ENCODE results near the gene PDIK1L. TPM values are rescaled to one million over a fixed set of nuclear protein-coding genes. Genes with fewer than 3 reads are reported as not detected.
A peak's percentile ranks its signal among the peaks of the same experiment; 100 is the strongest.

The PDIK1L gene
- total and polyA plus RNA-seq, 9 of the 15 experiments (the other 6 are each of a cell fraction or from before 2014, with no cell fraction given): 12.8 to 30.2 (median 21.5) TPM

- TF ChIP-seq, protein P1, sequence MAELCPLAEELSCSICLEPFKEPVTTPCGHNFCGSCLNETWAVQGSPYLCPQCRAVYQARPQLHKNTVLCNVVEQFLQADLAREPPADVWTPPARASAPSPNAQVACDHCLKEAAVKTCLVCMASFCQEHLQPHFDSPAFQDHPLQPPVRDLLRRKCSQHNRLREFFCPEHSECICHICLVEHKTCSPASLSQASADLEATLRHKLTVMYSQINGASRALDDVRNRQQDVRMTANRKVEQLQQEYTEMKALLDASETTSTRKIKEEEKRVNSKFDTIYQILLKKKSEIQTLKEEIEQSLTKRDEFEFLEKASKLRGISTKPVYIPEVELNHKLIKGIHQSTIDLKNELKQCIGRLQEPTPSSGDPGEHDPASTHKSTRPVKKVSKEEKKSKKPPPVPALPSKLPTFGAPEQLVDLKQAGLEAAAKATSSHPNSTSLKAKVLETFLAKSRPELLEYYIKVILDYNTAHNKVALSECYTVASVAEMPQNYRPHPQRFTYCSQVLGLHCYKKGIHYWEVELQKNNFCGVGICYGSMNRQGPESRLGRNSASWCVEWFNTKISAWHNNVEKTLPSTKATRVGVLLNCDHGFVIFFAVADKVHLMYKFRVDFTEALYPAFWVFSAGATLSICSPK (IDR thresholded peaks at IDR 0.05; ENCODE audit: borderline replicate concordance): no peak
- TF ChIP-seq PTTG1 (tag; IDR thresholded peaks at IDR 0.05; ENCODE audit: low read depth): peak; percentile 83
- no peak for TF ChIP-seq NR4A1 (CRISPR knock-in tag; IDR thresholded peaks at IDR 0.05)
- TF ChIP-seq NR4A1 (tag; IDR thresholded peaks at IDR 0.05): peak; percentile 91
- no peak for TF ChIP-seq SIN3B (IDR thresholded peaks at IDR 0.05; ENCODE audit: low read depth)
- no peak for TF ChIP-seq BHLHE40 (IDR thresholded peaks at IDR 0.05; ENCODE audit: low read length)
- no peak for TF ChIP-seq MBD1 (CRISPR knock-in tag; IDR thresholded peaks at IDR 0.05)
- TF ChIP-seq, protein P2, sequence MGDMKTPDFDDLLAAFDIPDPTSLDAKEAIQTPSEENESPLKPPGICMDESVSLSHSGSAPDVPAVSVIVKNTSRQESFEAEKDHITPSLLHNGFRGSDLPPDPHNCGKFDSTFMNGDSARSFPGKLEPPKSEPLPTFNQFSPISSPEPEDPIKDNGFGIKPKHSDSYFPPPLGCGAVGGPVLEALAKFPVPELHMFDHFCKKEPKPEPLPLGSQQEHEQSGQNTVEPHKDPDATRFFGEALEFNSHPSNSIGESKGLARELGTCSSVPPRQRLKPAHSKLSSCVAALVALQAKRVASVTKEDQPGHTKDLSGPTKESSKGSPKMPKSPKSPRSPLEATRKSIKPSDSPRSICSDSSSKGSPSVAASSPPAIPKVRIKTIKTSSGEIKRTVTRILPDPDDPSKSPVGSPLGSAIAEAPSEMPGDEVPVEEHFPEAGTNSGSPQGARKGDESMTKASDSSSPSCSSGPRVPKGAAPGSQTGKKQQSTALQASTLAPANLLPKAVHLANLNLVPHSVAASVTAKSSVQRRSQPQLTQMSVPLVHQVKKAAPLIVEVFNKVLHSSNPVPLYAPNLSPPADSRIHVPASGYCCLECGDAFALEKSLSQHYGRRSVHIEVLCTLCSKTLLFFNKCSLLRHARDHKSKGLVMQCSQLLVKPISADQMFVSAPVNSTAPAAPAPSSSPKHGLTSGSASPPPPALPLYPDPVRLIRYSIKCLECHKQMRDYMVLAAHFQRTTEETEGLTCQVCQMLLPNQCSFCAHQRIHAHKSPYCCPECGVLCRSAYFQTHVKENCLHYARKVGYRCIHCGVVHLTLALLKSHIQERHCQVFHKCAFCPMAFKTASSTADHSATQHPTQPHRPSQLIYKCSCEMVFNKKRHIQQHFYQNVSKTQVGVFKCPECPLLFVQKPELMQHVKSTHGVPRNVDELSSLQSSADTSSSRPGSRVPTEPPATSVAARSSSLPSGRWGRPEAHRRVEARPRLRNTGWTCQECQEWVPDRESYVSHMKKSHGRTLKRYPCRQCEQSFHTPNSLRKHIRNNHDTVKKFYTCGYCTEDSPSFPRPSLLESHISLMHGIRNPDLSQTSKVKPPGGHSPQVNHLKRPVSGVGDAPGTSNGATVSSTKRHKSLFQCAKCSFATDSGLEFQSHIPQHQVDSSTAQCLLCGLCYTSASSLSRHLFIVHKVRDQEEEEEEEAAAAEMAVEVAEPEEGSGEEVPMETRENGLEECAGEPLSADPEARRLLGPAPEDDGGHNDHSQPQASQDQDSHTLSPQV (IDR thresholded peaks at IDR 0.05): peak; percentile 92
- no peak for TF ChIP-seq CCNT2 (IDR thresholded peaks at IDR 0.05; ENCODE audit: borderline replicate concordance, extremely low read depth, insufficient read length, low read depth, low read length)
- no peak for TF ChIP-seq SMARCA5 (IDR thresholded peaks at IDR 0.05)
- no peak for TF ChIP-seq ZHX1 (conservative IDR thresholded peaks at IDR 0.05; ENCODE audit: low read length)
- no peak for TF ChIP-seq ZNF174 (CRISPR knock-in tag; IDR thresholded peaks at IDR 0.05)
- no peak for TF ChIP-seq ZNF263 (CRISPR knock-in tag; IDR thresholded peaks at IDR 0.05; ENCODE audit: borderline replicate concordance)
- TF ChIP-seq L3MBTL2 (IDR thresholded peaks at IDR 0.05): no peak
- TF ChIP-seq ZKSCAN8 (CRISPR knock-in tag; IDR thresholded peaks at IDR 0.05): no peak; the same call in 1 of the 2 replicates
- TF ChIP-seq PPARD (CRISPR knock-in tag; IDR thresholded peaks at IDR 0.05): no peak
Measured at GRCh38 chr1:26124418-26125331, 13.1 kb downstream of the PDIK1L start (continued).
